NCI-H2196 treated with DMSO at 0.1 percent for 48 hours (cell line): Measurements from ENCODE around the gene KCNG2.

Source experiments
- DNase-seq: peaks from one replicate; lab custom pipeline; 2025; ENCODE audit not compliant: unreplicated experiment; lab: John Stamatoyannopoulos, UW

The KCNG2 gene

DNA sequence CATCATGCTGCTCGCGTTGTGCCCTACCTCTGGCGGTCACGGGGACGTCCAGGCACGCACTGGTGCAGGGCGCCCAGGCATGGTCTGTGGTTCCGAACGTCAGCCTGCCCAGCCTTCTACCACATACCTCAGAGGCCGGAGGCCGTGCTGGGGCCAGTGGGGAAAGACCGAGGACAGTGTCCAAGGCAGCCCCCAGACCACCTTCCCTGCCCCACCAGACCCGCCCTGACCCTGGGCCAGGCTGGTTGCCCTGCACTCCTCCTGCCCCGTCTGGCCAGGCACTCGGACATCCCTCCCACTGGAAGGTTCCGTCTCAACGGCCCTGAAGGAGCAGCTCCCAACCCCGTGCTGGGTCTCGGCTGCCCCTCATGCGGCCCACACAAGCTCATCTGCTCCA, 120.9 kb downstream of the KCNG2 start:
- no peak for DNase-seq

DNA sequence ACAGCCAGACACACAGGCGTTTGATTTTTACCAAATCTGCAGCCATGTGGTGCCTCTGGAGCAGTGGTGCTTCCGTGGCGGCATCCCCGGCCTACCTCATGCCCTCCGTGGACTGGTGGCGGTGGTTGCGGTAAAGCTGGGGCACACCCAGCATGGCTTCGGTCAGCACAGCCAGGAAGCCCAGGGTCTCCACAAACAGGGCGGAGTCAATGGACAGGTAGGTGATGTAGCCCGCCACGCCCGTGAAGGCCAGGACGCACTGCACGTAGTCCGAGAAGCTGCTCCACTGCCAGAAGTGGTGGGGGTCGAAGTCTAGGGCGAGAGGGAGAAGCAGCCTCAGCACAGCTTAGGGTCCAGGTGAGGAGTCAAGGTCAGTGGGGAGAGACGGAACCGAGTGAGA, 121.4 kb downstream of the KCNG2 start:
- no peak for DNase-seq

DNA sequence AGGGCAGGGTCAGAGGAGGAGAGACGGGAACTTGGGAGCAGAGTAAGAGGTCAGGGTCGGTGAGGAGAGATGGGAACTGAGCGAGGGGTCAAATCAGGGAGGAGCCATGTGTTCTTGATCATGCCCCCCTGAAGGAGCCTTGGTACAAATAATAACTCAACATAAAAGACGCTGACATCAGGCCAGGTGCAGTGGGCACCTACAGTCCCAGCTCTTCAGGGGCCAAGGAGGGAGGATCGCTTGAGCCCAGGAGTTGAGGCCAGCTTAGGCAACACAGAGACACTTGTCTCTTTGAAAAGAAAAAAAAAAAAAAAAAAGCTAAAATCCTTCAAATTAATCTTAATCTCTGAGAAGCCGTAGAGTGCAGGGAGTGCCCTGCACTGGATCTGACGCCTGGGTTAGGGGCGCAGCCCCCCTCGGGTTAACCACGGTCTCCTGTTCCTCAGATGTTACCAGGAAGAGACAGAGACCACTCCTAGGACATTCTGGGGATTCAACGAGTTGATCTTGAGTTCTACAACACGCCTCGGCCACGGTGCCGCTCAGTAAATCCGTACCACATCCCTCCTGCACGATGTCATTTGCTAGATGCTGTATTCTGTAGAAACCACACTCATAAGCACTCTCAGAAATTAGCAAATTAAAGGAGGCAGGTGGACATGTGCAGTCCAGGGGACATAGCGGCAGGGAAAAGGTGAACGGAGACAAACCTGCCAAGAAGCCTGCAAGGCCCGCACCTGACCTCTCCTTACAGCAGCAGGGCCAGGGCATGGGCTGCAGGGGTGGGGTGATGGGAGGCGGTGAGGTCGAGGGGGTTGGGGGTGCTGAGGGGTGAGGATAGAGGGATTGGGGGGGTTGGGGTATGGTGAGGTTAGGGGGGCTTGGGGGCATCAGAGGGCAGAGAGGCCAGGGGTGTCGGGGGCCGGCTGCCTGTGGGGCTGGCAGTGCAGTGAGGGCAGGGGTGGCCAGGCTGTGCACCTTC, 124.5 kb downstream of the KCNG2 start:
- no peak for DNase-seq

DNA sequence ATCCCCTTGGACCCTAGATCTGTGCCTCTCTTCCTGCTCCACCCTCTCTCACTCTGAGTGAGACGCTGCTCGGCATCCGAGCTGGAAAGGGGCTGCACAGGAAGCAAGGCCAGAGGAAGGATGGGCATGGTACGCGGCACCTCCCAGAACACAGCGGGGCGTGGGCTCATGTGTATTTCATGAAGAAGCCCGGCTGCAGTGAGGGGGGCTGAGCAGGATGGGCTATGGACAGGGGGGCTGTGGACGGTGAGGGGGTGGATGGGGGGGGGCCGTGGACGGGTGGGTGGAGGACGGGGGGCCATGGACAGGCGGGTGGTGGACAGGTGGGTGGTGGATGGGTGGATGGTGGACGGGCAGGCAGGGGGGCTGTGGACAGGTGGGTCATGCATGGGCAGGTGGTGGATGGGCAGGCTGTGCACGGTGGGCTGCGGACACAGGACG, 125.3 kb downstream of the KCNG2 start:
- no peak for DNase-seq

DNA sequence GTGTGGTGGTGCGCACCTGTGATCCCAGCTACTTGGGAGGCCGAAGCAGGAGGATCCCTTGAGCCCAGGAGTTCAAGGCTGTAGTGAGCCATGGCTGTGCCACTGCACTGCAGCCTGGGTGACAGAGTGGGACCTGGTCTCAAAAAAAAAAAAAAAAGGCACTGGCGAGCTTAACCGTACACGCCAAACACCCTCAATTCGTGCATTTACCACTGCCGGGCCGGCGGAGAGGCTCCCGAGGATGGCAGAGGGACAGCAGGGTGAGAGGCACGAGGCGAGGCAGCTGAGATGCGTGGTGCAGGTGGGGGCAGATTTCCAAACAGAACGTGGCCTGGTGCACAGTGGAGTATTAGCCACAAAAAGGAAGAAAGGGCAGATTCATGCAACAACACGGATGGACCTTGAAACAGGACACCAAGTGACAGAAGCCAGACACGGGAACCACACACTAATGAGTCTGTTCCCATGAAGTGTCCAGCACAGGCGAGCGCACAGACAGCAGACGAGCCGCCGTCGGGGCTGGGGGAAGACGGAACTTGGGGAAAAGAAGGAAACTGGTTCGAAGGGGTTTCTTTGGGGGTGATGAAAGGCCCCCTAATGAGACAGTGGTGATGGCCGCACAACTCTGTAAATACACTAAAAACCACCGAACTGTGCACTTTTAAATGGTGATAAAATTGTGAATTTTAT, 126.3 kb downstream of the KCNG2 start:
- DNase-seq, result no peak

DNA sequence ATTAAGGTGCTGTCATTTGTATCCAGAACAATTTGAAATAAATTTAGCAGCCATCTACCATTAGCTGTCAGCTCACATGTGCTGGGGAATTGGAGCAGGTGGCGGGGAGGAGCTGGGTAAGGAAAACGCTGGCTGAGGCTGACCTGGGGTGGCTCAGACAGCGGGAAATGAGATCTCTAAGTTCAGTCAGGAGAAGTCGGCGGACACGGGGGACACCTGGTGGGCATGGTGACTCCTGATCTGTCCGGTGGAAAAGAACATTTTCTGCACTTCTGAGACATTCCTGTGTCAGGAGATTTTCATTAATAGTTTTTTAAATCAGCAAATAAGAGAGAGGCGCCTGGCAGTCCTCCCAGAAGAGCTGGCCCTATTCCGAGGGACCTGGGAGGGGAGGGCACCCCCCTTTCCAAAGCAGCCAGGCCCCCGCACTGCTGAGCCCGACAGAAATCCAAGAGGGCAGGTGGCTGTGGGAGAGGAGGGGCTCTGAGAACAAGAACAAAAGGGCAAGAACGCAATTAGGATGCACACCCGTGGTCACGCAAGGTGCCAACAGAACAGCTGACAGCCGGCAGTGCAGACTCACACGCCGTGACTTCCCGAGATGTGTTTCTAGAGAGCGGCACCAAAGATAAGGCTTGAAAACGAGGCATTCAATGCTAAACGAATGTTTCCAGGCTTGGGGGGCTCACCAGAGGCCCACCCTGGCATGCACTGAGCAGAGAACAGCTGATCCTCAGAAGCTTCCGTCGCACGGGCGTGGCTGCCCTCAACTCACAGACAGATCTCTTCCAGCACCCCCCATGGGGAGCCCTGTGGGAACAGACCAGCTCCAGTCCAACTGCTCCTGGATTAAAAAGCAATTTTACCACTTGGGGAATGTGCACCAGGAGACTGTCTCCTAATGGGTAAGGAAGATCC, 127.3 kb downstream of the KCNG2 start:
- DNase-seq, result peak; percentile 56

DNA sequence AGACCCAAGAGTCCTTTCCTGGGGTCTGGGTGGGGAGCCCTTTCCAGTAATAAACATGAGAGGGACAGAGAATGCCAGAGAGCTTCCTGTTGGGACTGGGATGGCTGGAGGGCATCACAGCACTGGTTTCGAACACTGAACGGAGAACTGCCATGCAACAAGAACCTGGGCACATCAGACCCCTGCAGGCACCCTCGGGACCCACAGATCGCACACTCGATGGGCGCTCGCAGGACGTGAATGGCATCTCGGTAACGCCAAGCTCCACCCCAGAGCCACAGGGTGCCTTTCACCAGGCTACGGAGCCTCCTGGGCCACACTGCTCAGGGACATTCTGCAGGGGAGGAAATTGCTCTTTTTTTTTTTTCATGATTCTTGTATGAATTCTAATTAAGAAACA, 128.6 kb downstream of the KCNG2 start:
- DNase-seq, result no peak

DNA sequence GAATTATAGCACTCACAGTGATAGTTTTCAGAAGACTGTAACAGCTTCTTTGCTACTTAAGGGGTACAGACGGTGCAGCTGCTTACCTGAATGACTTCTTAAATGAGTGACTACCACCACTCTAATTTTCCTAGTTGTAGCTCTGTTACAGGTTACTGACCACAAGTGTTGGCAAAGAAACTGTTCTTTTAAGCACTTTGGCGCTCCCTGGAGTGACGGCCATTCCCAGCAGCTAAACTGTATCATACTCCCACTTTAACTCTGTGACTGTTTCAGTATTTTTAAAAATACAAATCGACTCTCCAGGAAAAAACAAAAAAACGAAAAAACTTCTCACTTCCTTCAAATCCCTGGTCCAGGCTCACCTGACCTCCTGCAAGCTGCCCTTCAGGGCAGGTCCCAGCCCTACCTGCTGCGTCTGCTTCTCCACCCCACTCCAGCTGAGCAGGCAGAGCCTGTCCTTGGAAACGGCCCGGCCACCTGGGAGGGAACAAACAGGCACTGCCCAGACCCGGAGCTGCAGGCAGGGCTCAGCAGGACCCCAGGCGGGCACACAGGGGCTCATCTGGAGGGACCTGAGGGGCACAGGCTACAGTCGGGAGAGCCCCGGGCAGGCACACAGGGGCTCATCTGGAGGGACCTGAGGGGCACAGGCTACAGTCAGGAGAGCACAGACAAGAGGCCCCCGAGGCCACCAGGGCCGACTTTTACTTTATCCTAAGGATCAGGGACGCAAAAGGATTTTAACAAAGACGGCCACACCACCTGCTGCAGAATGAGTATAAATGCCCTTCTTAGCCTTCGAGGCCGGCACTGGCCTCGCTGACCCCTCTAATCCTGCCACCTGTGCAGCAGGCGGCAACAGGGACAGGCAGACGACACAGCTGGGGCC, 129.2 kb downstream of the KCNG2 start:
- no peak for DNase-seq

DNA sequence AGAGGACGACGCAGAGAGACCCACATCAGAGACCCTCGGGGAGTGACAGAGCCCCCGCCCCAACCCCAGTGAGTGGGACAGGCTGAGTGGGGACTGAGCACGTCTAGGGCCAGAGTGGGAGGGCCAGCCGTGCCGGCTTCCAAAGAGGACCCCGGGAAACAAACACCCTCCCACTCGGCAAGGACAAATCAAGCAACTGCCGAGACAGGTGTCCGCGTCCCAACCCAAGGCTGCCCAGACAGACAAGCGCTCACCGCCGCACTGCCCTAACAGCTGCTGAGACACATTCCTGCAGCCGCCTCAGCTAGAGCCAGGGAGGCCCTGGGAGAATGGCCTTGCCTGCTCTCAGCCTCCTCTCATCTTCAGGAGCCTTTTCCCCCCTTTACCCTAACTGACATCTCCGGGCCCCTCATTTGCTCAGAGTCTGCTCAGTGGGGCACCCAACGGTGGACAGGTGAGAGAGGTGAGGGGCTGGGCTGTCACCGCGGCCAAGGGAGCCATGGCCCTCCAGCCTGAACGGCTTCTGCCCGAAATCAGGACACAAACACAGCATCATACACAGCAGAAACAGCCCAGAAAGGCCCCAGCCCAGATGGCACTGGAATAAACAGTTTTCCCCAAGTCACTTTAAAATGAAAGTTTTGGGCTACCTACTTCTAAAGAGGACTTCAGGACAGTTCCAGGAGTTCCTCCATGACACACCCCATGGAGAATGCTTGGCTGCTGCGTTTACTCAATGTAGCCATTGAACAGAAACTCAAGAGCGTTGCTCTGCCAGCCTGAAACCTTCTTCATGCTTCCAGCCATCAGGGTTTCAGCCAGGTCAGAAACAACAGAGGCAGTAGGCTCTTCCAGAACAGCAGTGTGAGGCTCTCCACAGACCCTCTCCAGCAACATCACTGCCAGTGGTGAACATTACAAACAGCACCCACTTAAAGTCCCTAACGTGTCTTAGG, 130.1 kb downstream of the KCNG2 start:
- DNase-seq, result no peak

DNA sequence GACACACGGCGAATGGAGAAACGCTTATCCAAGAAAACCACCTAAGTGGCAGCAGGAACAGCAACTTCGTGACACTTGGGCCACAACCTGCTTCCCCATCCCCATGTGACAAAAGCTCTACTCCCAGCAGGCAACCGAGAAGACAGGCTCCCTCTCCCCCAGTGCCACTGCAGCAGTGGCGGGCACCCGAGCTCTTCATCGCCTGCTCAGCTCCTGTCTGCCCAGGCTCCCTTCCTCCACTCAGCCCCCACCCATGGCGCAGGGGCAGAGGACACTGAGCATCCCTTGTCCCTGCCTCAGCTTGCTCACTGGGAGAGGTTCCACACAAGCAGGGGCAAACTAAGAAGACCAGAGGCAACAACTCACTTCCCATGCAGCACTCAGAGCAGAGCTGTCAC, 130.8 kb downstream of the KCNG2 start:
- DNase-seq, result no peak

DNA sequence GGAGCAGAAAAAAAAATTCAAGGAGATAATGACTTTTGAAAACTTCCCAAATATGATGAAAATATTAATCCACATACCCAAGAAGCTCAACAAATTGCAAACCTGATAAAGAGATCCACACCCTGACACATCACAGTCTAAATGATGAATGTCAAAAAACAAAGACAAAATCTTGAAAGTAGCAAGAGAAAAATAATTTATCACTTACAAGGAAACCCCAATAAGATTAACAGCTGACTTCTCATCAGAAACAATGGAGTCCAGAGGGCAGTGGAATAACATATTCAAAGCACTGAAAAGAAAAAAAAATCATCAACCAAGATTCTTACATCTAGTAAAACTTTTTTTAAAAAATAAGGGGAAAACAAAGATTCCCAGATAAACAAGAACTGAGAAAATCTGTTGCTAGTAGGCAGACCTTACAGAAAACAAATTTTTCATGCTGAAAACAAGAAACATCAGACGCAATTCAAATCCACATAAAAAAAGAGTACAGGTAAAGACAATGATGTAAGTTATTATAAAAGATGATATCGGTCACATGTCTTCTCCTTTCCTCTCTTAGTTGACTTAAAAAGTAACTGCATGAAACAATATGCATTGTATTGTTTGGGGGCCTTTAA, 132.4 kb downstream of the KCNG2 start:
- no peak for DNase-seq

DNA sequence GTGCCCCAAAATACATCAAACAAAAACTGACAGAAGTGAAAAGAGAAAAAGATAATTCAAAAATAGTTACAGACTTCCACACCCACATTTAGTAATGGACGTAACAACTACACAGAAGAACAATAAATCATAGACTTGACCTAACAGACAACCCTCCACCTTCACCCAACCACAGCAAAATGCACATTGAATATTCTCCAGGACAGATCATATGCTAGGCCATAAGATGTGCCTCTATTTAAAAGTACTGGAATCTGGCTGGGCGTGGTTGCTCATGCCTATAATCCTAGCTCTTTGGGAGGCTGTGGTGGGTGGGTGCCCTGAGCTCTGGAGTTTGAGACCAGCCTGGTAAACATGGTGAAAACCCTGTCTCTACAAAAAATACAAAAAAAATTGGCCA, 133.7 kb downstream of the KCNG2 start:
- DNase-seq, result no peak

DNA sequence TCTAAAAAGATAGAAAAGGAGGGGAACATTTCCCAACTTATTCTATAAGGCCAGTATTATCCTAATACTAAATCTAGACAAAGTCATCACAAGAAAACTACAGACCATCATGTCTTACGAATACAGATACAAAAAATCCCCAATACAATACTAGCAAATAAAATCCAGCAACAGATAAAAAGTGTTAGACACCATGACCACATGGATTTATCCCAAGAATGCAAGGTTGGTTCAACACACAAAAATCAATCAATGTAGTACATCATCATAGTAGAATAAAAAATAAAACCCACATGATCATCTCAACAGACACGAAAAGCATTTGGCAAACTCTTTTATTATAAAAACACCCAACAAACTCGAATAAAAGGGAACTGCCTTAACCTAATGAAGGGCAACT, 135.2 kb downstream of the KCNG2 start:
- DNase-seq, result no peak

DNA sequence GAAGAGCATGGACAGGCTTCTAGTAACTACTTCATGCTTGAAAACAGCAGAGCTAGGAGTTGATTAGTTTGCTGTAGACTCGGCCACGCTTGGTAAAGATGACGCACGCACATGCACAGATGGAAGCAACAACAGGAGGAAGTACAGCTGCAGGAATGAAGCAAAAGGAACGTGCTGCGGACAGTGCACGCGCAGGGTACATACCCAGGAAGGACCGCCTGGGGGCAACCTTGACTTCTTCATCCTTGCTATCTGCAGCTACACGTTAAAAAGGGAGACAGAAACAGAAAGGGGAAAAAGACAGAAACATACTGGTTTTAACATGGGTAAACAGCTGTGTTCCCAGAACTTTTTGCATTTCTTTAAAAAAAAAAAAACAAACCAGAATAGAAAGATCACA, 136.0 kb downstream of the KCNG2 start:
- no peak for DNase-seq

DNA sequence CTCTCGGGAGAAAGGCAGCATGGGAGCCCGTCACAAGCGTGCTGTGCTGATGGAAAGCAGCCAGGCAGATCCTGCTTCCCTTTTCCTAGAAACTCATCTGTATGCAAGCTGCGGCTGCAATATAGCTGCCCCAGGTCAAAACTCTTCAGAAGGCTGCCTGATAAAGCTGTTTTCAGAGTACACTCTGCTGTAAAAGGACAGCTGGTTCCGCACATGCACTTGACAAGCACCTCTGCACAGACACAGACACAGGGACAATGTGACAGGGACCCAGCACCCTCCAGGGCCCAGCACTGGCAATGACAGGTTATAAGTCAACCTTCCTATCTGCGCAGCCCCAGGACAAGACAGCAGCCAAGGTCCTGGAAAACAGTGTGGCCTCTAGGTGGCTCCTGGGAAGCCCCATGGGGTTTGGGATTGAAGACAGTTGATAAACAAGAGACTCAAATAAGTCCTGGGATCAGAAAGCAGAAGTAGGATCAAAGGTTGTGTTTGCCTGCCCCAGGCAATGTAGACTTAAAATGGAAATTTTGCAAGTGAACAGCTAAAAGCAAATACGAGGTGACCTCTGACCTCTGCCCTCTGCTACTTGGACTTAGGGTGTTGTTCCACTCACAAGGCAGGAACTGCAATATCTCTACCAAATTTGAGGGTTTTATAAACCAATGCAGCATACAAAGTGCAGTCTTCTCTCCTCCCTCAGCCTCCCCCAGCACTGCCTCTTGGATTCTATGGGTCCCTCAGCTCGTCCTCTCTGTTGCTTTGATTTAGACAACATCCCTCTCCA, 136.8 kb downstream of the KCNG2 start:
- DNase-seq, result no peak

DNA sequence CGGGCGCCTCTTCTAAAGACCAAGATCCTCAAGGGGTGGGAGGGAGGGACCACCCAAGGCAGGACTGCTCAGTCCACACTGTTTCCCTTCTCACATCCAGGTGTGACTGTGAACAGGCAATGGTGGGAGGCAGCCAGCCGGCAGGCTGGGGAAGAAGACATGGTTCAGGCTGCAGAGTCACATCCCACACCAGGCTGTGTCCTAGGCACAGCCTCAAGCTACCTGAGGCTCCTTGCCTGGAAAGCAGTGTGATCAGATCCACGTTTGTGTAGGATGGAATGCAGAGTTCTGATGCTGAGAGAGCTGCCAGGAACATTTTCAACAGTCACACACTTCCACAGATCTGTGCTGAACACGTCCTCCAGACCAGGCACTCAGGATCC, 137.4 kb downstream of the KCNG2 start:
- DNase-seq, result no peak

DNA sequence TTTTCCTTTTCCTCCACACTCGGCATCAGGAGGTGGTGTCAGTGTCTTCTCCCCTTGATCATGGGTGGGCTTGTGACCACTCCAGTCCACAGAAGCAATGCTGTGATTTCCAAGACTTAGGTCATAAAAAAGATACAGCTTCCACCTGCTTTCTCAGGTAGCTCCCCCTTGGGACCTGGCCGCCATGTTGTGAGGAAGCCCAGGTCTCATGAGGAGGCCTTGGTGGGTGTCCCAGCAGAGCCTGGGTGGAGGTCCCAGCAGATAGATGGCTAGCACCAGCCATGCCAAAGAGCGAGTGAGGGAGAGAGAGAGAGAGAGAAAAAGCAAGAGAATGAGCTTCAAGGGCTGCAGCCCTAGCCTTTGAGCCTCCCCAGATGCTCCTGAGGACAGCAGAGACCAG, 137.8 kb downstream of the KCNG2 start:
- DNase-seq, result no peak

DNA sequence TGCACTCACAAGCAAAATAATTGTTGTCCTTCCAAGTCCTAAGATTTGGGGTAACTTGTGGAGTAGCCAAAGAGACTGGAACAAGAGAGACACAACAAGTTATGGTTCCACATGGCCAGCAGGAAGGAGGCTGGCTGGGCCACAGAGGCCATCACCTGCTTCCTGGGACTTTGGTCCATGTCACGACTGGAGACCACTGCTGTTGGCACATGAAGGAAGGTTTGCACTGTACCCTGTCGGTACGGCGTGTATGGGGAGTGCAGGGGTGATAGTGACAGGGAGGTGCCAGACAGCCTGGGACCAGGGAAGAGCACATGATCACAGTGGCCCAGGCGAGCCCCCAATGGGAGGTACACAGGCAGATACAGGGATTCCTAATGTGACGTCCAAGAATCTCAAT, 138.2 kb downstream of the KCNG2 start:
- DNase-seq, result no peak
